HepG2 (cell line): ENCODE results near the gene TECTB. TPM values are rescaled to one million over a fixed set of nuclear protein-coding genes. Genes with fewer than 3 reads are reported as not detected.
A peak's percentile ranks its signal among the peaks of the same experiment; 100 is the strongest.

Experiments used
- CENPBD1 ChIP-seq: sonication (generic); formaldehyde crosslinking; IDR thresholded peaks from 2 replicates; pipeline ENCODE4 v1.8.0; 2022; ENCODE audit warnings: missing genetic modification reagents, low read depth, mild to moderate bottlenecking, borderline replicate concordance
- DPF2 ChIP-seq: sonication (generic); formaldehyde crosslinking; IDR thresholded peaks from 2 replicates; pipeline ENCODE4 v1.4.0; 2020; ENCODE audit warnings: mild to moderate bottlenecking, low read depth, missing genetic modification reagents, borderline replicate concordance
- ELF4 ChIP-seq: sonication (generic); formaldehyde crosslinking; IDR thresholded peaks from 2 replicates; pipeline ENCODE4 v1.5.0; 2020; ENCODE audit warnings: missing genetic modification reagents, mild to moderate bottlenecking, moderate library complexity, borderline replicate concordance
- ETS1 ChIP-seq: sonication (generic); formaldehyde crosslinking; IDR thresholded peaks from 2 replicates; pipeline ENCODE4 v1.4.0; 2020; ENCODE audit warnings: missing genetic modification reagents
- MED13 ChIP-seq: sonication (generic); formaldehyde crosslinking; IDR thresholded peaks from 2 replicates; pipeline ENCODE4 v1.5.0; 2020; ENCODE audit warnings: missing genetic modification reagents
- NFRKB ChIP-seq: fragments of 450-650 bp; IDR thresholded peaks from 2 replicates; pipeline ENCODE4 v1.6.1; 2017
- PRPF4 ChIP-seq: fragments of 200-400 bp; formaldehyde crosslinking; IDR thresholded peaks from 2 replicates; pipeline ENCODE4 v1.6.1; 2016; ENCODE audit warnings: low read length, low read depth; ENCODE audit not compliant: poor library complexity, severe bottlenecking
- RERE ChIP-seq: IDR thresholded peaks from 2 replicates; pipeline ENCODE4 v1.6.1; 2016; ENCODE audit warnings: low read depth, missing genetic modification reagents, missing compliant biosample characterization
- SOX6 ChIP-seq, 2 experiments: fragments of 450-650 bp in 1 of 2; sonication (generic) in 1 of 2; formaldehyde crosslinking in 1 of 2; IDR thresholded peaks; 2 replicates each; pipeline versions ENCODE4 v1.4.0 to v1.6.1; 2017 to 2020; ENCODE audit warnings: antibody characterized with exemption in 1 of 2, mild to moderate bottlenecking in 1 of 2, missing genetic modification reagents in 1 of 2
- SRF ChIP-seq: IDR thresholded peaks from 2 replicates; pipeline ENCODE4 v1.6.1; 2011; ENCODE audit warnings: mild to moderate bottlenecking, low read depth, low read length, moderate library complexity
- THRA ChIP-seq: sonication (generic); formaldehyde crosslinking; IDR thresholded peaks from 2 replicates; pipeline ENCODE4 v1.4.0; 2020; ENCODE audit warnings: missing genetic modification reagents, borderline replicate concordance
- TRIM24 ChIP-seq: sonication (generic); formaldehyde crosslinking; IDR thresholded peaks from 2 replicates; pipeline ENCODE4 v1.8.0; 2022; ENCODE audit warnings: mild to moderate bottlenecking, missing genetic modification reagents
- ZBTB43 ChIP-seq: sonication (generic); formaldehyde crosslinking; conservative IDR thresholded peaks from 2 replicates; pipeline ENCODE4 v1.4.0; 2020; ENCODE audit warnings: missing genetic modification reagents
- ZEB1 ChIP-seq: IDR thresholded peaks from 2 replicates; pipeline ENCODE4 v1.6.1; 2012; ENCODE audit warnings: mild to moderate bottlenecking, low read depth, inconsistent platforms; ENCODE audit not compliant: insufficient replicate concordance
- ZNF234 ChIP-seq: sonication (generic); formaldehyde crosslinking; conservative IDR thresholded peaks from 2 replicates; pipeline ENCODE4 v1.5.1; 2020; ENCODE audit warnings: mild to moderate bottlenecking, missing genetic modification reagents
- ZNF367 ChIP-seq: sonication (generic); formaldehyde crosslinking; IDR thresholded peaks from 2 replicates; pipeline ENCODE4 v1.4.0; 2020; ENCODE audit warnings: missing genetic modification reagents, borderline replicate concordance
- ZNF552 ChIP-seq: sonication (generic); formaldehyde crosslinking; IDR thresholded peaks from 2 replicates; pipeline ENCODE4 v1.9.0; 2022; ENCODE audit warnings: missing genetic modification reagents, mild to moderate bottlenecking, borderline replicate concordance
- ZNF580 ChIP-seq: IDR thresholded peaks from 2 replicates; pipeline ENCODE4 v1.6.1; 2016; ENCODE audit warnings: low read depth, borderline replicate concordance
- ZNF782 ChIP-seq: sonication (generic); formaldehyde crosslinking; IDR thresholded peaks from 2 replicates; pipeline ENCODE4 v1.4.0; 2020; ENCODE audit warnings: missing genetic modification reagents, mild to moderate bottlenecking, borderline replicate concordance
- ZNF816 ChIP-seq: sonication (generic); formaldehyde crosslinking; IDR thresholded peaks from 2 replicates; pipeline ENCODE4 v1.8.0; 2022; ENCODE audit warnings: missing genetic modification reagents, mild to moderate bottlenecking, borderline replicate concordance
- polyA plus RNA-seq, 8 experiments: library from polyadenylated mRNA; depleted of rRNA in 3 of 8; stranded (reverse) in 7 of 8; unstranded in 1 of 8; fragments of >200 nt; fragmentation: Illumina TruSeq in 4 of 8; extraction: Trizol in 4 of 8; gene quantifications; 2 replicates each; pipeline versions ENCODE4 v1.2.1 to v1.2.3, GENCODE V29; 2011 to 2016; ENCODE audit warnings: low read depth in 4 of 8, missing spikeins in 1 of 8, mixed read lengths in 1 of 8; ENCODE audit not compliant: insufficient read depth in 1 of 8
- total RNA-seq, 5 experiments: library from RNA; depleted of rRNA; stranded (reverse); fragments of >200 nt; fragmentation: Illumina TruSeq; extraction: Trizol; gene quantifications; 2 replicates each; pipeline ENCODE4 v1.2.3, GENCODE V29; 2016; ENCODE audit warnings: low read depth in 1 of 5

TECTB gene
- total and polyA plus RNA-seq, 2 of the 13 experiments (the other 11 are each of a cell fraction or from before 2014, with no cell fraction given) = 0.78 to 1.8 TPM

- 0 out of 2 replicates have a peak, but pooled peaks have one; percentile 41 for TF ChIP-seq RERE (CRISPR knock-in tag)
- no peak for TF ChIP-seq SOX6 (IDR thresholded peaks at IDR 0.05)
- TF ChIP-seq SOX6 (CRISPR knock-in tag; IDR thresholded peaks at IDR 0.05) = peak; percentile 94
- TF ChIP-seq MED13 (CRISPR knock-in tag) = peak; percentile 67; the same call in 1 of the 2 replicates
- no peak for TF ChIP-seq ZNF580
- TF ChIP-seq CENPBD1 = no peak
- no peak for TF ChIP-seq NFRKB
- no peak for TF ChIP-seq SRF
- TF ChIP-seq ZNF367 (CRISPR knock-in tag) = no peak
- peak; percentile 71; the same call in 1 of the 2 replicates for TF ChIP-seq THRA (CRISPR knock-in tag)
- TF ChIP-seq PRPF4 = no peak
- no peak for TF ChIP-seq ETS1 (CRISPR knock-in tag)
- TF ChIP-seq ZEB1 = no peak
- peak; percentile 90 for TF ChIP-seq ZBTB43 (CRISPR knock-in tag)
- TF ChIP-seq DPF2 (CRISPR knock-in tag) = peak; percentile 49; the same call in 1 of the 2 replicates
- TF ChIP-seq ZNF552 (CRISPR knock-in tag) = no peak
- TF ChIP-seq ZNF234 (CRISPR knock-in tag) = no peak
- TF ChIP-seq TRIM24 = peak; percentile 75
- no peak for TF ChIP-seq ZNF782
- TF ChIP-seq ELF4 = no peak
- no peak for TF ChIP-seq ZNF816
Measured at GRCh38 chr10:112265745-112266144, 17.5 kb upstream of the TECTB start (continued).
